Fibroblast of skin of scalp (primary cell): ENCODE data around the gene AZI2. TPM values are rescaled to one million over a fixed set of nuclear protein-coding genes. Genes with fewer than 3 reads are reported as not detected.

Experiments
- DNase-seq: peaks from one replicate; pipeline ENCODE4 v3.0.0-alpha.2; 2013
- polyA plus RNA-seq, 2 experiments: library from polyadenylated mRNA; unstranded; fragments of 120-200 nt; gene quantifications; one replicate each; pipeline ENCODE4 v1.2.1, GENCODE V29; 2013; ENCODE audit not compliant: insufficient read length in 2 of 2

AZI2 gene, protein sequence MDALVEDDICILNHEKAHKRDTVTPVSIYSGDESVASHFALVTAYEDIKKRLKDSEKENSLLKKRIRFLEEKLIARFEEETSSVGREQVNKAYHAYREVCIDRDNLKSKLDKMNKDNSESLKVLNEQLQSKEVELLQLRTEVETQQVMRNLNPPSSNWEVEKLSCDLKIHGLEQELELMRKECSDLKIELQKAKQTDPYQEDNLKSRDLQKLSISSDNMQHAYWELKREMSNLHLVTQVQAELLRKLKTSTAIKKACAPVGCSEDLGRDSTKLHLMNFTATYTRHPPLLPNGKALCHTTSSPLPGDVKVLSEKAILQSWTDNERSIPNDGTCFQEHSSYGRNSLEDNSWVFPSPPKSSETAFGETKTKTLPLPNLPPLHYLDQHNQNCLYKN
- polyA plus RNA-seq (2013, experiment 1 of 2; ENCODE audit: insufficient read length): 95.9 TPM
- 95.7 TPM for polyA plus RNA-seq (2013, experiment 2 of 2; ENCODE audit: insufficient read length)

DNA sequence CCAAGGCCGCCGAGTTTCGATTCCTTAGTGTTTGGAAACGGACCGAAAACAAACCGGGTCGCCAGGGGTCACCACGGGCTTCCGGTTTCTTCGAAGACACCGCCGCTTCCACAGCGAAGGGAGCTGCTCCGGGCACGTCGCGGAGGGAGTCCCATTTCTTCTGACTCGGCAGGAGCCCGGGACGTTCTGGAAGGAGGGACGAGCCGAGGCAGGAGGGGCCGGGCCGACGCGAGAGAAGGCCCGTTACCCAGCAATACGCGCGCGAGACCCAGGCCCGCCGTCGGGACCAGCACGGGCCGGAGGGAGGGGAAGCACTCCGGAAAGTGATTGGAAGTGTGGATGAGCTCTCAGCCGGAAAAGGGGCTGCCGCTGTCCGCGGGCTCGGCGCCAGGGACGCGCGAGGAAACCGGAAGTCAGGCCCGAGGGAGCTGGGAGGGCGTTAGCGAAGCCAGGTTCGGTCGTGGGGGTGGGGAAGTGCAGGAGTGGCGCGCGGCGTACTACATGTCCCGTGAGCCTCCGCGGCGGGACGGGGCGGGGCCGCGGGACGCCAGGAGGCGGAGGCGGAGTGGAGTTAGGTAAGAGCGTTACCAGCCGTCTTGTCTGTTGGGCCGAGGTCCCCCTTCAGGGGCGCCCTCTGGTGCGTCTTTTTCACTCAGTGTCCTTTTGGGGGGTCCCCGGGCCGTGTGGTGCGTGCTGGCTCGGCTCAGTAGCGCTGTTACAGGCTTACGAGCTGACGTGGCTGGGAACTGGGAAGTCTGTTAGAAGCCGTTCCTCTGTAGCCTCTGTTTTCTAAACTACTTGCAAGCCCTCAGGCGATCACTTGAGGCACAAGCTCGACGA, at the start of gene AZI2, which contains the start of gene ZCWPW2:
Gene AZI2 (minus strand): TSS at position 196 of the 840 bp plus-strand sequence. CDS start 8,207 bp downstream, outside the sequence.
Gene ZCWPW2 (plus strand): TSS at position 93 of the 840 bp plus-strand sequence. CDS start 64,348 bp downstream, outside the sequence.
- peak; percentile 97 for DNase-seq

DNA sequence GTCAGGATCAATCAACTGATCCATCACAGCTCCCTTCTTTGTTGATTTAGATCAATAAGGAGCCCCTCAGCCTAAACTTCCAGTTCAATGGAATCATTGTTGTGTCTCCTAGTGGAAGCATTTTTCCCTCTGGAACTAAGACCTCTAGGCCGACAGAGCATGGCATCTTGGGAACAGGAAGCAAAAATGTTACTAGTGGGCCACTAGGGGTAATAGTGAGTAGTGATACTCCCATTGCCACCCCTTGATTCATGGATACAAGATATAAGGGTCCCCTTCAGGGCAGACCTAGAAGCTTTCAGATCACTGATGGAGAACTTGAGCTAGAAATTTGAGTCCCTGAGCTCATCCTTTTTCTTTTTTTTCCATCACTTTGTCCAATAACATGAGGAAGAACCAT, 40.4 kb upstream of the AZI2 start:
- no peak for DNase-seq

DNA sequence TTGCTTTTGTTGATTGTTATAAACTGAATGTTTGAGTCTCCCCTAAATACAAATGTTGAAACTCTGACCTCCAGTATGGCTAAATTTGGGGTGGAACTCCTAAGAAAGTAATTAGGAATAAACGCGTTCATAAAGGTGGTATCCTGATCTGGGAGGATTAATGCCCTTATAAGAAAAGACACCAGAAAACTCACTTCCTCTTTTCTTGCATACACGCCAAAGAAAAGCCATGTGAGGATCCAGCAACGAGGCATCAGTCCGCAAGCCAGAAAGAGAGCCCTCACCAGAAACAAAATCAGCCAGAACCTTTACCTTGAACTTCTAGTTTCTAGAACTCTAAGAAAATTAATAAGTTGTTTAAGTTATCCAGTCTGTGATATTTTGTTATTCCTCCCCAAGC, 37.4 kb upstream of the AZI2 start:
- DNase-seq: no peak

DNA sequence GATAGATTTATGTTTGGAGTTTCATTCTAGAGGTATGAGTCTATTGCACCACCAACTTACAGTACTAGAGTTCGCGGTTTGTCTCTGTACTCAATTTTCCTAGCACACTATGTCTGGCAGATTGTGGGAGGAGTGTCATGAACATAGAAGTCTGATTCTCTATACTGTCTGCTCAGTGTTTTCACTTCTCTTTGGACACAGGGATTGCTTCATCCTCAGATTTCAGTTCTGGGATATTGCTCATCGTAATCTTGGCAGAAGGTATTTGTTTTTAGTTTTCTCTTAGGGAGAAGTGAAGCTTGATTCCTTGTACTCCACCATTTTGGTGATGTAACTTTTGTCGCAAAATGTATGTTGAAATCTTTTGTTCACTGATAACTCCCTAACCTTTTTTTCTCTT, 27.8 kb upstream of the AZI2 start:
- DNase-seq: peak; percentile 42

DNA sequence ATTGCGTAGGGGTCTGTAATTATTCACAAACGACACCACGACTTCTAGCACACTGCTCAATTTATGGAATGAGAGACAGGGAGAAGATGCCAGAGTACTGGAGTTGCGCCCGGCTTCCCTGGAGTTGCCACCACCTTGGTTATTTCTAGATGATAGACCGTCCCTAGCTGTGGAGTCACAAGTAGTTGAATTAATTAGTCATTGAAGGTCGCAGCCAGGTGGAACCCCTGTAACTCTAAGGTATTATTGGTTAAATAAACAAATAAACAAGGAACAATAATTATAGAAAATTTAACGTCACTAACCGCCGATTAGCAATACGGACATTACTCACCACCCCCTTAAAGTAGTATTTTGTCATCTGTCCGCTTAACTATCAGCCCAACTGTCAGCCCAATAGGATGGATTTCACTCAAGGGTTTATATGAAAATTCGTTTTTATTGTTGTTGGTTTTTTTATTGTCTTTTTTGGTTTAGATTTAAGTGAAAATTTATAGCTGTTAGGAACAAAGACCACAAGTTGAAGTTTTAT, 911 bp upstream of the AZI2 start:
- DNase-seq: no peak

DNA sequence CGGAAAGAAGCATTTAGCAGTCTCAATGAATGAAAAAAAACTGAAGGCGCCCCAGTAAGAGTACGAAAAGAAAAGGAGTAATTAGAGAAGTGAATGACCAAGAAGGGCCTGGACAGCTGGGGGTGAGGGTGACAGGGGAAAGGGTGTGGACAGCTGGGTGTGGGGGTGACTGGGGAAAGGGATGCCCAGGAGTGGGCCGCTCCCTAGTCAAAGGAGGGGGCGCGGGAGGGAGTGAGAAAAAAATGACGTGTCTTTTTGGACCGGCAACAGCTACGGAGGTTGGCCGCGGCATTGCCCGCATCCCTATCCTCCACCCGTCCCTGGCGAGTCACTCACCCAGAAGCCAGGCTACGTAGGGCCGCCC, 377 bp downstream of the AZI2 start:
- DNase-seq: no peak

DNA sequence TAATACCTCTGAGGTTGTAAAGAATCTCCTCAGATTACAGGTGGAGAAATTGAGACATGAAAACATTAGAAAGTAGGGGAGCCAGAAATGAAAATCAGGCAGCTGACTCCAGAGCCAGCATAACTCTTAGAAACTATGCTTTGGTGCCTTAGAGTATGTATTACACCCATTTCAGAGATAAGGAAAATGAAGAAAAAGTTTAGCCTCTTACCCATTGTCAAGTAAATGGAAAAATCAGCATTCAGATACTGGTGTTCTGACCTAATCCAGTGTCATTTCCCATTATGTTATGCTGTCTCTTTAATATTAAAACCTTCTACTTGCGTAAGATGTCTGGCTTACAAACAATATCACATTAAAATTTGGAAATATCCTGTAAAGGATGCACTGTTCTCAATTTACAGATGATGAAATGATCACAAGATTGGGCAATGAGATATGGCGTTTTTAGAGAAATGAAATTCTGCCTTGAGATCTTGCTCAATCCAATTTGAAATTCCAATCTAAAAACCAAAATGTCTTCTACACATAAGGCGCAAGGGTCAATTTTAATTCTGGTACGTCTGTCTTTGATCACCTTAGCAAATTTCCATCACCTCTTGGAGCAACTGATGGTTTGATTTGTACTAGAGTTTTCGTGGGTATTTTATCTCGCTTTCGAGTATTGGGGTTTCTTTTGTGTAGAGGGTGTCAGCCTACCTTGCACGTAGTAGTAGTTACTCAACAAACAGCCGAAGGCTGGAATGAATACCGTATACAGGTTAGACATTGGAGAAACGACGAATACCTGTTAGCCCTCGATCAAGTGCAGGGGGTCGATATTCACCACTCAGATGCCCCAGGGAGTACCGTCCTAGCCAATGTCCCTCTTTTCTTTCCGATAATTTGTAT, 1.0 kb downstream of the AZI2 start:
- peak; percentile 45 for DNase-seq

DNA sequence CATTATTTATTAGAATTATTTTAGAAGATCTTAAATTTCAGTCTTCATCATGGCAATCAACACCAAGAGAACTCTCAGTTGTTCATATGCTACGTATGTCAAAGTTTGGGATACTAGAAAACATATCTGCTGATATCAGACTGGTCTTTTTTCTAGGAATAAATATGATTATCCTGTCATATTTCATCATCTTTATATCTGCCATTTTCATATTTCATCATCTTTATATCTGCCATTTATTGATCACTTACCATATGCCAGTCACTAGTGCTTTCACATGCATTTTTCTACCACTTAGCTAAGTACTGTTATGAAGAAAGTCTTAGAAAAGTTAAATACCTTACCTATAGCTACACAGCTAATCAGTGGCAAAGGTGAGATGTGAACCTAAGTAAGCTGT, 2.9 kb downstream of the AZI2 start:
- no peak for DNase-seq

DNA sequence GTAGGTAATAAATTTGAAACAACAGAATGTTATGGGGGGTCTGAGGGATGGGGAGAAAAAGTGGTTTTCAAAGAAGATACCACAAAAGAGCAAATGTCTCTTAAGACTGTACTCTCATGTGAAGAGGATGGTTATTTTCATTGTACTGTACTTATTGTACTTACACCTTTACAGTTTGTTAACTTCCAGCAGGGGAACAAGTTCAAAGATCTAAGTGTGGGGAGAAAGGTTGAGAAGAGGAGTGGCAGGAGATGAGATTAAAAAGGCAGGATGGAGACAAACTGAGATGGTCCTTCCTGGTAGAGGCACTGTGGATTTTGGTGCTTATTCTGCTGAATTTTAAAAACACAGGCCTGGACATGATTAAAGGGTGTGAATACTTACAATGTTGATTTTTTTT, 5.5 kb downstream of the AZI2 start:
- DNase-seq: no peak

DNA sequence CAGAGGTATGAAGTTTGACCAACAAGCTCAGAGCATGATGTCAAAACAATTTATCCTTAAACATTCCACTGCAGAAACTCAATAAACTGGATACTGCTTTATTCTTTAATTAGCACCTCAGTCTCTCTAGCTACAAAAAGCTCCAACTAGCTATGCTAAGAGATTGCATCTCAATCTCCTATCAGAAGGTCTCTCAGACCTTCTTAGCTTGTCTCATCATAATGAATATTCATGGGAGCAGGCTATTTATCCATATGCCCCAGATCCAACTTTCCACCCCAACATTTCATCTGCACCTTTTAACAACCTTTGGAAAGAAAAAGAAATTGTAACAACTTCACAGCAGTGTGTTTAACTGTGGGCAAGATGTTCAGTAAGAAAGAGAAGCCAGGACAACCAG, 11.4 kb downstream of the AZI2 start:
- no peak for DNase-seq

DNA sequence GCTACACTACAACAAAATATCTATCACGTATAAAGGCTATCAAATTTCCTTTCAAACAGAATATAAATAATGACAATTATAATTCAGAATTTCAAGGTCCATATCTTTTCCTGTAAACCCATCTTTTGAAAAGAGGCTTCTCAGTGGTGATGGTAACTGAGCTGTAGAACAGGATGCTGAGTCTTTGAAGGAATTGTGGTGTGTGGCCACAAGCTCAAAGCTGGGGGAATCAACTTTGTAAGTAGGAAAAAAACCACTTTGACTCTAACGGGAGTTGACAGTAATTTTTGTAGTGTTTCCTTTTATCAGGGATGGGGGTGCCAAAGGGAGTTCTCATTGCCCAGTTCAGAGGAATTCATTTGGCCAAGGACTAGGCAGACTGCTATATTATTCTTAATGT, 13.4 kb downstream of the AZI2 start:
- no peak for DNase-seq

DNA sequence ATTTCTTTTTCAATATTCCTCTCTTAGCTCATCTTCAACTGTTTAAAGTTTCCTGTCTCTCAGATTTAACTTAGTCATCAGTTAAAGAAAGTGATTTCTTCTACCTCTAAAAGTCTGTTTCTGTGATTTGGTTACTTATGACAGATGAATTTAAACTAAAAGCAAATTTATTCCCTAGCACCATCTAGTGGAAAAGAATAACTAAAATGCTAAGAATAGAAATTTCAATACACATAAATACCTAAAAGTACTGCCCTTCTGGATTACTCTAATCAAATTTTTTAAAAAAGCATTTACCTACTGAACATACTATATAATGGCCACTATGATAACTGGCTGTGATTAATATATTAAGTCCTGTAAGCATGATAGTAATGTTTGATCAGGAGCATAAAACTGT, 14.1 kb downstream of the AZI2 start:
- no peak for DNase-seq

DNA sequence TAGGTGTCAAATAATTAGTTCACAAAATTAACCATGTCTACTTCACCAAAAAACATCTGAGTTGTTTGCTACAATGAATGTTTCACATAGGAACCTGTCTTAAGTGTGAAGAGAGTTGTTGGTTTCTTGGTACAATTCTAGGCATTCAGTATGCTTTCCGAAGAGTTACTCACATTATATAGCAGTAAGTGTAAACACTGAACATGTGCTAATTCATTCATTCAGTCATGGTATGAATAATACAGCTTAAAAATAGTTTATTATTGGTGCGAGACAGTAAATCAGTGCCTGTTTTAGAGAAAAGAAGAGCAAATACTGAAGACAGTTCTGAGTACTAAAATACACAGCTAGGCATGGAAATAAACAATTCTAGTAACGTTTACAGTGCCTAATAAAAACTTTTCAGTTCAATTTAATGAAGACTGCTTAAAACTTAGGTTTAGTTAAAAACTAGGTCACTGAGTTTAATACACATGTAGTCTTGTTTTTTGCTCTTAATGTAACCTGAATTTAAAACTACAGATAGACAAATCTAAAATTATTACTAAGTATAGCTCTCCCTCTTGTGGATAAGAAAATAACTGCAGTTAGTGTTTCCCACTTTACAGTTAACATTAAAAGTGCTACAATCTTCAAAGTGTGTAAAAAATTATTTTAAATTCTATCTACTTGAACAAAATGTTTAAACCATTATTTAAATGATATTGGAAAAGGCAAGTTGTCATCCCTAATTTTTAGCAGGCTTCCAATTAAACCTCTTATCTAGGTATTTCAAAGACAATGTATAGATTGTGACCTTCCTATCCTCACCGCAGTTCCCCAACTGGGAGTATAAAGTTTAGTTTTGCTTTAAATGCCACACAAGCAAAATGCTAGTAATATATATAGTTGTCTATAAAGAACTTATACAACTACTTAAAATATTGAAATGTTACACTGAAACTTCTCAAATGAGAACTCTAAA, 20.2 kb downstream of the AZI2 start:
- peak; percentile 23 for DNase-seq

DNA sequence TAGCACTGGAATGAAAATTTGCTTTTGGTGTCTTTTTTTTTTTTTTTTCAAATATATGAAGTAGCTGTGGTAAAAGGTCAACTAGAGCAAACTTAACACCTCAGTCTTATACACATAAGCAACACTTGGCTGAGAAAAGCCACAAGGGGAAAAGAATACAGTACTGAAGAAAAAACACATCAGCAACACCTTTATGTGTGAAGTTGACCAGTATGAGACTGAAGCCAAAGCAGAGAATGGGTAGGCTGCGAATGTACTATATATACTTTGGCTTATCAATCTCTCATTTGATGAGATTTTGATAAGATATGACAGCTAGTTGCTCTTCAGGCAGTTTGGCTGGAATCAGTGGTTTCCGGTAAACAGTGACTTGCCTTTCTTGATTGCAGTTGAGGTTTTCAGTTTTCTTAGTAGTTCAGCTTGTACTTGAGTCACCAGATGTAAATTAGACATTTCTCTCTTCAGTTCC, 22.1 kb downstream of the AZI2 start:
- DNase-seq: no peak

DNA sequence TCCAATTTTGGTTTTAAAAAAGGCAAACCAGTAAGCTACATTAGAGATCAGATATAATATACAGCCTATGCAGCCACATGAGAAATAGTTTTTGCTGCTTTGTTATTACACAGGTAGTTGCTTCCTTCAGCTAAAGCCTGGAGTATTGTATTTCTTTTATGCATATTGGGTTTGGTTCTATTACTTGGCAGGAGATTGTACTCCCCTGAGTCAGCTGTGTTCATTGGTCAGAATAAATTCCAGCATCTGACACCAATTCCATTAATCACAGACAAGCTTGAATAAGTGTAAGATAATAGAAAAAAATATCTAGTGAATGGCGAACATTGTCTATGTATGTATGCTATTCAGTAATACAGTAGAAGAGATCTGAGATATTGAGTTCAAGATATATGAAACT, 26.2 kb downstream of the AZI2 start:
- DNase-seq: peak; percentile 53

DNA sequence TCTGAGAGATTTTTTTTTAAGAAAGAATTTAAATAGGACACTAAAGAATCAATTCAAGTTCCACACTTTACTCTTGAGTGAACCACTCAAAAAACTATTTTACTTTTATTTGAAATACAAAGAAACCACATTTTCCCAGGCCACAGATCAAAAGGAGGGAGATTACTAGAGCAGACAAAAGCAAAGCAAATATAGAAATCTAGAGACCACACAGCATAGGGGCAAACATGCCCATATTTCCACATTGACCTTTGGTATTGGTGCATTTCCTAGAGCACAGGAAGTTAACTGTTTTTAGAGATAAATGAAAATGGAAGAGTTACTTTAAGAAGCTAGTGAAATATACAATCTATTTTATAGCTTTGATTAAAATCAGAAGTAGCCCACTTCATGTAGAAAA, 27.6 kb downstream of the AZI2 start:
- no peak for DNase-seq

DNA sequence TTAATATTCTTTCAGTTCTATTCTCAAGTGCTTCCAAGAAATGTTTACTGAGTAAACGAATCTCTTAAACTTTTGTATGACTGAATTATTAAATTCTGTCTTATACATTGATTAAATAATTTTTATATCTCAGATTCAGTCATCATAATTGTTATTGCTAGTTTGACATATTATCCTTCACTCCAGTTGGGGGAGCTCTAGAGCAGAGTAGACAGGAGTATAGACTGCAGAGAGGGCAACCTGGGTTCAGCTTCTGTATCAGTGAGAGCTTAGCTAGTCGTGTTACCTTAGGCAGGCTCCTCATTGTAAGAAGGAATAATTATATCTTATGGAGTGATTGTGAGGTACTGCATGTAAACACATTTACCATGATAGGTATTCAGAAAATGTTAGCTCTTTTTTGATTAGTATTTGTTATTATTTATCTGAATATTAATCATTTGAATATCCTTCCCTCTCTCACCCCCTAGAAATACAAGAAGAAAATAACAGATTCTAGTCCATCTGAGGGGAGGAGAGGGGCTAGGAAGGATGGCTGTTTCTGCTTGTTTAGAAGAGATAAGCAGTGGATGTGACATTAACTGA, 31.1 kb downstream of the AZI2 start:
- DNase-seq: peak; percentile 43

DNA sequence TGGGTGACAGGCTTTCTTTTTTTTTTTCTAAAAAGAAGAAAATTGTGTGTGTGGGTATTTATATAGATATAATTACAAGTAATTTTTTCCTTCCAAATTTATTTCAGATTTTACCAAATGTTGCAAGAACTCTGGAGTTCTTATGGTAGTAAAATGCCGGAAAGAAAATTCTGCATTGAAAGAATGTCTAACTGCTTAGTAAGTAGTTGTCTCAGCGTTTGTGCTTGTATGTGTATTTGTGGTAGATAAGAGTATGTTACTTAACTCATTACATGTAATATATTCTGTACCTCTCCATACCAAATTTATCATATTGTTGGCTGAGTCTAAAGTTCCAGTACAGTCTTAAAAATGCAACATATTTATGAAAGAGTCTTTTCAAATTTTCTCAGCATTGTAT, 32.4 kb downstream of the AZI2 start:
- no peak for DNase-seq

DNA sequence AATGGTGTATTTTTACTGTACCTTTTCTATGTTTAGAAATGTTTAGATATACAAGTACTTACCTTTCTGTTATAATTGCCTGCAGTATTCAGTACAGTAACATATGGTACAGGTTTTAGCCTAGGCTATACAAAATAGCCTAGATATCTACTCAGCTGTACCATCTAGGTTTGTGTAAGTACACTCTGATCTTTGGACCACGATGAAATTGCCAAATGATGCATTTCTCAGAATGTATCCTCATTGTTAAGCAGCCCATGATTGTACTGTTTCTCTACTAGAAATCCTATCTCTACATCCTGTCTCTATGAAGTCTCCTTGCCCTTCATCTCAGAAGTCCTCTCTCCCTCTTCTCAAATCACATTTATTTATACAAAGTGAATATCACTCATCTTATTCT, 32.9 kb downstream of the AZI2 start:
- no peak for DNase-seq

DNA sequence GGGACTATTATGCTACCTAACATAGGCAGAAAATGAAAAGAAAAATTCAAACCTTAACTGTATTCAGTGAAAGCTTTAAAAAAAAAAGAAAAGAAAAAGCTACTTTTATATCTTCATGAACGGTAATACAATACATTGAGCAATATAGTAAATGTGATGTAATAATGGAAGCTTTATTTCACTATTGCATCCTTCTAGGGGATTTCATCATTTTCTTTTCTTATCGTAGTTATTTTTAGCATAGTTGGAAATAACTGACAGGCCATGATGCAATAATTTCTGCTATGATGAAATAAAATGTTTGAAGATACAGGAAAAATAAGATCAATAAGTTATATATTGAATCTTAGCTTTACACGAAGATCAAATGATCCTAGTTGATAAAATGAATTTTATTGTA, 40.4 kb downstream of the AZI2 start:
- DNase-seq: no peak

DNA sequence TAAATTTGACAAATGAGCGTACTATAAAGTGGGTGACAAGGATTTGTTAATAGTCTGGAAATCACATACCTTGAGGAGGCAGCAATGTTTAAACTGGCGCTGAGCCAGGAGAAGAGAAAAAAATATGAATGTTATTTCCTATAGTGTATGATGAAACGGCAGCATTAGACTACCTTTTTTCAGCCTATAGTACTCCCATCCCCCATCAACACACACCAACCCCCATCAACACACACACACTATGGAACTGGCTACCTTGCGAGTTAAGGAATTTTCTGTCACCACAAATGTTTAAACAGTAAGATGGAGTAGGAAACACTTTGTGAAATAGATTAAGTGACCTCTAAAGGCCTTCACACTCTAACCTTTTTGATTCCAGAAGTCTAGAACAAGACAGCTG, 46.9 kb downstream of the AZI2 start:
- DNase-seq: peak; percentile 26
